Stimulated activated naive CD4-positive, alpha-beta T cell treated with Interleukin-2 at 50 U/mL for 16 hours (primary cell): ENCODE data around the gene LDB2.

ENCODE experiments used
- DNase-seq: peaks from one replicate; lab custom pipeline; 2025; lab: John Stamatoyannopoulos, UW

Gene LDB2

GRCh38 chr4:16757080-16757521 is 141.3 kb downstream of the LDB2 start:
- no peak for DNase-seq

DNA sequence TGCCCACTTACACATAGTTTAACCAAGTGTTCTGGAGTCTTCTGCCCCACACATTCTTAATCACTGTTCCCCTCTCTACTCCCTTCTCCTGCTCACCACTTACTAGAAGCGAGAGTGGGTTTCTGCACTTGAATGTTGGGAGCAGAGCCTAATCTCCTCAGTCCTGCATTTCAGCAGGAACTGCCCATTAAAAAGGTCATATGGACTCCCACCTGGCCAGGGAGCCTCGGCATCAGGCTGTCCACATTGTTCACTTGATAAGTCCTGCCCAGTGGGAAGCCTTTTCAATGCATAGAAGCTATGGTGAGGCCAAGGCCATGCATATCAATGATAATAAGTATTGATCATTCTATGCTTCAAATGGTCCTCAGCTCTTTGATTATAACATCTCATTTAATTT is 144.3 kb downstream of the LDB2 start:
- DNase-seq: no peak

DNA sequence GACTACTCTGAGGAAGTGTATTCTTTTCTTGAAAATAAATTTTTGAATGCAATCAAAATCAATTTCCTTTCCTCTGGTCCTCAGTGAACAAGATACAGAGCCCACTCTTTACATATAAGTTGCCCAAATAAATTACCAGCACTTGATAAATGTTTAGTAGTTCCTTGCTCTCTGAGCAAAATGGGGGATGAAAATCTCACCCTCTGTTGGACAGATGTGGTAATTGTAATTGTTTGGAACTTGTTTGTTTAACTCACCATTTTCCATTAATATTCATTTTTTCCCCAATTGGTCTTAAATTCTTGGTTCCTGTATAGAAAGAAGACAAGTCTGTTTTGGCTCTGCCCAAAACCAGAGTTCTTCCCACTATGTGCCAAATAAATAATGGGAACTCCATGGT is 146.3 kb downstream of the LDB2 start:
- DNase-seq: no peak

- no peak for DNase-seq
These were observed 147.4 kb downstream of the LDB2 start for GRCh38 chr4:16750882-16751642.

DNA sequence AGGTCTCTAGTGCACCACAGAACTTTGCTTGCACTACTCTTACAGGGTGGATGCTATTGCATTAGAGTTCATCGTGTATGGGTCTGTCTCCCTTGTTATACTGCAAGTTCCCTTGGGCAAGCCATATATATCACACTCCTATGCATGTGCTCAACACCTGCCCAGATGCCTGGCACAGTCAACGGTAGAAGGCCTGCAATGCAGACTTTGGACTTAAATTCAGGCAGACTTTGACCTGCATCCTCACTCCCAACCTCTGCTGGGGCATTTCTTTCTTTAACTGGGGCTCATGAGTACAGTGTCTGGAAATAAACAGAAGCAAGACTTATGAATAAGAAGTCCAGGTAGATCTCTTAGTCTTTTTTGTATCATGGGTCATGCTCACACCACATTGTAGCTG is 148.2 kb downstream of the LDB2 start:
- DNase-seq: no peak

GRCh38 chr4:16745887-16746286 is 152.6 kb downstream of the LDB2 start:
- DNase-seq: no peak

- no peak for DNase-seq
These were observed 153.3 kb downstream of the LDB2 start for GRCh38 chr4:16745009-16745635.

- DNase-seq: no peak
These were observed 157.2 kb downstream of the LDB2 start for GRCh38 chr4:16741287-16741686.

GRCh38 chr4:16739997-16740624 is 158.3 kb downstream of the LDB2 start:
- no peak for DNase-seq

- no peak for DNase-seq
These were observed 159.9 kb downstream of the LDB2 start for GRCh38 chr4:16738558-16738957.

- no peak for DNase-seq
These were observed 164.9 kb downstream of the LDB2 start for GRCh38 chr4:16733509-16733908.

DNA sequence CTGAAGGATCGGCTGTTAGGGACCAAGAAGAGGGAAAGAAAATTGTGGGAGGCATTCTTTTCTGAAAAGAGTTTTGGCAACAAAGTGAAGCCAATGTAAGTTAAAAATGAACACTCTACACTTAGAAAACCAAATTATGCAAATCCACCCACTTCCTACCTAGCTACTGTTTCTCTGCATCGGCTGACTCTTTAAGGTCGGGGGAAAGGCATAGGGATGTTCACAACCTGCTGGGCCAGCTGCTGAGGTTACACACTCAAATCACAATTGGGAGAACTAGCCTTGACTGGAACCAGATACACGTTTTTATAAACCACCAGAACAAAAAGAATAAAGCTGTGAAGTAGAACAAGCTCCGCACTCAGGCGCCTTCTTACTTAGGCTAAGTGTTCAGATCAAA is 165.7 kb downstream of the LDB2 start:
- DNase-seq: no peak

GRCh38 chr4:16731776-16732380 is 166.6 kb downstream of the LDB2 start:
- no peak for DNase-seq

DNA sequence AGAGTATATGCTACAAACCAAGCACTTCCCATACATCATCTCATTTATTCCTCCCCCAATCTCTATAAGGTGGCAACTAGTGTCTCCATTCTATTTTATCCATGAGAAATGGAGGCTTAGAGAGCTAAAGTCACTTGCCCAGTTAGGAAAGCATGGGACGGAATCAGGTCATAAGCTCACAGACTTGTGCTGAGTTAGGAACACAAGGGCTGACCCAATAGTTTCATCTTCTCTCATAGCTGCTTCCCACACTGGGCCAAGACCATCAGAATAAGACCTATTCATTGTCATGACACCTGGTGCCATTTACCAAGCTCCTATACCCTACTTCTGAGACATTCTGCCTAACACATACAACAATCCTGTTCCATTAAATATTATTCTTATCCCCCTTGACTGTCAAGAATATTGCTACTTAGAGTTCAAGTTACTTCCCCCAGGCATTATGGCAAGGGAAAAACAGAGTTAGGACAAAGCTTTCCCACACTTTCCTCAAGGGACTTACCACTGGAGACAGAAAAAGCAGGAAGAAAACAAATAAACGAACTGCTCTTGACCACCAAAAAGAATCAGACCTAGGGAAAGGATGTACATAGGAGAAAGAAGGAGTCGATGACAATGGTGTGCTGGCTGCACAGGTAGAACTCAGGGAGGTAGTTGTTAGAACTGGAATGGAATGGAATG is 167.8 kb downstream of the LDB2 start:
- DNase-seq: no peak

DNA sequence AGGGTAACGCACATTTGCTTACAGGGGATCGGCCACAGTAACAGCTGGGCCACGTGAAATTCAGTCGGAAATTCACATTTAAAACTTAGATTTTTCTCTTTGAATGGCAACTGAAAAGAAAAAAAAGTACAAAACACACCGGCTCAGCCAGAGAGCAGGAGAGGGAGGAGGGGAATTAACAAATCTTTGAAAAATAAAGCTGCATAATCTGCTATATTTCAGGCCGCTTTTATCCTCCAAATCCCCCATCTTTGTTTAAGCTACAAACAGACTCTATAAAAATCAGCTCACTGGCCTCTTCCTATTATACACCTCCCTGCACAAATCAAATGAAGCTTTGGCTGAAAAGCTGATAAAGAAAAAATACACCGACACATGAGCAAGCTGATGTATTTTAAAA is 169.1 kb downstream of the LDB2 start:
- no peak for DNase-seq

GRCh38 chr4:16728849-16729248 is 169.6 kb downstream of the LDB2 start:
- no peak for DNase-seq

DNA sequence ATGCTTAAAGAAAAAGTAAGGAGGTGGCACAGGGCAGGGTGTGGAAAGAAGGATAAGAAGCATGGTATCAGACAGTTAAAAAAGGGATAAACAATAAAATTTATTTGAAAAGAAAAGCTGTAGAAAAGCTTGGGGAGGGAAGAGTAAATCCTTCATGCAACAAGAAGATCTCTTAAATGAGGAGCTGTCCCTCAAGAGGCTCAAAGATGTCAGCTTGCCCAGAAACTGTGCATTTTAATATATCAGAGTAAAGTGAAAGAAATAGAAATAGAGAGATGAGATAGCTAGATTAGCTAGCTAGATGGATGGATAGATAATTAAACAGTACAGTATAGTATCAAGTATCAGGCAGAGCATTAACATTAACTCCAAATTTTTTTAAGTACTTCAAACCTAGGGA is 170.3 kb downstream of the LDB2 start:
- DNase-seq: no peak

GRCh38 chr4:16727218-16727617 is 171.2 kb downstream of the LDB2 start:
- DNase-seq: no peak

DNA sequence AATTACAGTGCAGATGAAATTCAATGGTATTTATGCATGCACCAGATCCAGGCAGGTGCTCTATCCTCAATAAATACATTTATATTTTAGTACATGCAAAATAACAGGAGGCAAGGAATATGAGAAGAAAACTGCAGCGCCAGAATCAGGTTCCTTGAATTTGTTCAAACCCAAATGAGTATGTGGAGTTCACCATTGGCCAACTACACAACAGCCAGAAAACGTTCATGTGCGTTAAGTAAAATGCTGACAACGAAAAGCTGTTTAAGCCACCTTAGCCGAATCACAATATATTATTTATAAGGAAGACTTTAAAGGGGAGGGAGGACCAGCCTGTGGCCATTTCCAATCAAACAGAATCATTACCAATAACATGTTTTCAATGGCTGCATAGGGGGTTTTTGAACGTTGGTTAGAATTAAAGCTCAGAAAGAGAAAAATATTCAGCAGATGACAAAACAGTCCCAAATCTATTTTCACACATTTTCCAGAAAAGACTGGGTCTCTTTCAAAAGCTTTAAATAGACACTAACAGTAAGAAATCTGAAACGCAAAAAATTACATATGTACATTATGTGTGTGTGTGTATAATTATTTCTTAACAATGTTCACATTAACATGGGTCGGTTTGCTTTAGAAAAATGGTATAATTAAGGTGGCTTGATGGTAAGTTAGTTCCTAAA is 171.9 kb downstream of the LDB2 start:
- DNase-seq: no peak

GRCh38 chr4:16725252-16725651 is 173.2 kb downstream of the LDB2 start:
- no peak for DNase-seq

DNA sequence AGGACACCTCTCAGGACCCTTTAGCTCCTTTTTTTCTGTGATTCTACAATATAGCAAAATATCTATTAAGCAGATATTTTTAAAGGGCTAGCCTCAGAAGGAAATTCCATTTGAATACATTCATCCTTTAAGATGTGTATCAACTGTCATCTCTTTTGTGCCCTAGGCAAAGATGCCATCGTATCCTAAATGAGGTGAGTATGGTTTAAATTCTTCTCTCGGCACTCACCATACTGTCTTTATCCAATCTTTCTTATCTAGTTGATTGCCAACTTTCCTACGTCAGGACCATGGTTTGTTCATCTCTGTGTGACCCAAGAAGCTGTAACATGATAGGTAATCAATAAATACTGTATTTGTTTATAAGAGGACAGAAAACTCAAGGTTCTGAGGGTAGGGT is 176.0 kb downstream of the LDB2 start:
- DNase-seq: no peak
